Anterior cingulate cortex (tissue), 58 donors: ENCODE measurements around the gene WNT7B.

ENCODE experiments used
- DNase-seq, 58 donors: peaks; one replicate each; lab custom pipeline; 2025; lab: John Stamatoyannopoulos, UW

WNT7B gene

DNA sequence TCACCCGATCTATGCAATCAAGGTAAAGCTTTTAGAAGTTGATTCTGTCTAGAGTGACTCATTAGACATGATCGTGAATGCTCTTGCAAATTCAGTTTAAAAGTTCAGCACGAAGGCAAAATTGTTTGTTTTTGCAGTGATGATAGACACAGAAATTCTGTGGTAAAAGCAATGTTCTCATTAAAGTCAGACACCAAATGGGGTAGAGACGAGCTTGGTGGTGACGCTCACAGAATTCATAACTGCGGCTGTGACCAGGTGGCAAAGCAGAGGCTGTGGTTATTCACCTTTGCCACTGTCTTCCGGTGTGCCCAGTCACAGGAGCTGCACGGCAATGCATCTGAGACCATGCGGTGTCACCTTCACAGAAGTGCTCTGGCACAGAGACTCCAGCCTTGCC, 83.4 kb downstream of the WNT7B start:
- DNase-seq = no peak

DNA sequence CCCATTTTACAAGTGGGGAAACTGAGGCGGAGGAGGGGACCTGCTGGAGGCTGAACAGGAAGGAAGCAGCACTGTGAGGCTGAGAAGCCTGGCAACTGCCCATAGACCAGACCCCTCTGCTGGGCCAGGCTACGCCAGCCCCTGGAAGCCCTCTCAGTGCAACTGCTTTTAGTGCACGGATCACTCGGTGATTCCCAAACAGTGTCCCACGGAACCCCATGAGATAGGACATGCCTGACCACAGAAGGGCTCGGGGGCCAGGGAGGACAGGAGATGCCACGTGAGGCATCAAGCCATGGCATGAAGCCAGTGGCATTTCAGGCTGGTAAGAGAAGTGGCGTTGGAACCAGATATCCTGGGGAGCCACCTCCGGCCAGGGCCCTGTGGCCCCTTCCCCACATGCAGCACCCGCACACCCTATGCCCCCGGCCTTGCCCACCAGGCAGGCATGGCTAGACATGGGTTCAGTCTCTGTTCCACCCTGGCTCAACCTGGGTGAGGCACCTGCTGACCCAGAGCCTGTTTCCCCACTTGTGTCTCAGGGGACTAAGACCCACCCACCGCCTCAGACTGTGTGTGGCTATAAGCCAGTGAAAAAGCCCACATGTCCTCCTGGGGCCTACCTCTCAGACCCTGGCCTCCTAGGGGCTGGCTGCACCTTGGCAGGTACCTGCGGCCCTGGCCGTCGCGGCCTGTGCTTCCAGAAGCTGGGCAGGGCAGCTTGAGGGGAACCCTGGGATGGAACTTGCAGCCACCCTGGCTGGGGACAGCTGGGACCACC, 84.1 kb downstream of the WNT7B start:
- no peak for DNase-seq

DNA sequence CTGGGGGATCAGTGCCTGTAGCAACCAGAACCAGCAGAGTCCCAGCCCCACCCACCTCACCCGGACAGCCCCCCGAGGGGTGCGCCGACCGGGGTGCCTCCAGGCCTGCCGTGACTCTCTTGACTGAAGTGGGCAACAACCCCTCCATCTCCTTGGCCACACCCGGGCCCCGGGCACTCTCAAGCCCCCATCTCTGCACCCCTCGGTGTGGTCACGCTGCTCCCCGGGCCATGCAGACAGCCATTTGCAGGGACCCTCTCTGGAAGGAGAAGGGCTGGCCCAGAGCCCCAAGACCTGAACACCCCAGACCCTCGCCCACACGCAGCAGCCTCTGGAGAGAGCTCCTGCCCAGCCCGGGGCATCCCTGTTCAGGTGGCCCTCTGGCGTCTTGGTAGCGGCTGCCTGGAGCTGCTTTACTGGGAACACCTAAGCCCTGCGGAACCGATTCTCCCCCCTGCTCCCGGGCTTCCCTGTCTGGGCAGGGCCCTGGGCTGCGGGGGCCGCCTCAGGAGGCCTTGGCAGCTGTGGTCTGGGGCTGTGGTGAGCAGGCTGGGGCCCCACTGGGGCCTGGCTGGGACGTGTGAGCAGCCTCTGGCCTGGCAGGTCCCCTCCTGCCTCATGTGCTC, 84.9 kb downstream of the WNT7B start:
- no peak for DNase-seq

DNA sequence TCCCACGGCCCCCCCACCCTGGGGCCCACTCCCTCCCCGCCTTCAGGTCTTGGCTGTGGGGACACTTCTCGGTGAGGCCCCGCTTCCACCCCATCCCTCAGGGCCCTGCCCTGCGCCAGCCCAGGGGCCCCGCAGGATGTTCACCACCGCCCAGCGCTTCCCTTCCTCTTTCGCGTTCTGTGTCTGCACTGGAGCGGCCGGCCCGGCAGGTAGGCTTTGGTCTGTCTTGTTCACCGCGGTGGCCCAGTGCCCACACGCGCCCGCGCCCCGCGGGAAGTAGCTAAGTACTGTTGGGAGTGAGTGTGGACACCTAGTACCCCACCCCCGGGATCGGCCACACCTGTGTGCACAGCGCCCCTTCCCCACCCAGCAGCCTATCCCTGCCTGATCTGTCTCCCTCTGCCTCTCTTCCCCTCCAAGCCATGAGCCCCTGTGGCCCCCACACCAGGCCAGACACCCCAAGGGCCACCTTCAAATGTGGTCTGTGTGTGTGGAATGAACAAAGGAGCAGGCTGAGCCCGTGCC, 85.4 kb downstream of the WNT7B start:
- no peak for DNase-seq

DNA sequence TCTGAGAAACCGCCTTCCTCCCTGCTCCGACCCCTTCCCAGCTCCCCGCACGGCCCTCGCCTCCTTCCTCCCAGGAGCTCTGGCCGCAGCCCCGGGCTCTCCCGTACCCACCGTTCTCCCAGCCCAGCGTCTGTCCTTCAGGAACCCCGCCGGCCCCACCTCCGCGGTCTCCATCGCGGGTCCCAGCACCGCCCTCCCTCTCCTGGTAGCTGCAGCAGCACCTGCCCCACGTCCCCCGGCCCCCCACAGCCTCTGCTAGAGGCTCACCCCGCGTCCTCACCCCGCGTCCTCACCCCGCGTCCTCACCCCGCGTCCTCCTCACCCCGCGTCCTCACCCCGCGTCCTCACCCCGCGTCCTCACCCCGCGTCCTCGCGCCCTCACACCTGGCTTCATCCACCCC, 85.9 kb downstream of the WNT7B start:
- no peak for DNase-seq

DNA sequence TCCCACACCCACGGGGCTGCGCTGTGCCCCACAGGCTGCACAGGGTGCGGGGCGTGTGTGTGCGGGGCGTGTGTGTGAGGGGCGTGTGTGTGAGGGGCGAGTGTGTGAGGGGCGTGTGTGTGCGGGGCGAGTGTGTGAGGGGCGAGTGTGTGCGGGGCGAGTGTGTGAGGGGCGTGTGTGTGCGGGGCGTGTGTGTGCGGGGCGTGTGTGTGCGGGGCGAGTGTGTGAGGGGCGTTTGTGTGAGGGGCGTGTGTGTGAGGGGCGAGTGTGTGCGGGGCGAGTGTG, 86.7 kb downstream of the WNT7B start:
- no peak for DNase-seq

DNA sequence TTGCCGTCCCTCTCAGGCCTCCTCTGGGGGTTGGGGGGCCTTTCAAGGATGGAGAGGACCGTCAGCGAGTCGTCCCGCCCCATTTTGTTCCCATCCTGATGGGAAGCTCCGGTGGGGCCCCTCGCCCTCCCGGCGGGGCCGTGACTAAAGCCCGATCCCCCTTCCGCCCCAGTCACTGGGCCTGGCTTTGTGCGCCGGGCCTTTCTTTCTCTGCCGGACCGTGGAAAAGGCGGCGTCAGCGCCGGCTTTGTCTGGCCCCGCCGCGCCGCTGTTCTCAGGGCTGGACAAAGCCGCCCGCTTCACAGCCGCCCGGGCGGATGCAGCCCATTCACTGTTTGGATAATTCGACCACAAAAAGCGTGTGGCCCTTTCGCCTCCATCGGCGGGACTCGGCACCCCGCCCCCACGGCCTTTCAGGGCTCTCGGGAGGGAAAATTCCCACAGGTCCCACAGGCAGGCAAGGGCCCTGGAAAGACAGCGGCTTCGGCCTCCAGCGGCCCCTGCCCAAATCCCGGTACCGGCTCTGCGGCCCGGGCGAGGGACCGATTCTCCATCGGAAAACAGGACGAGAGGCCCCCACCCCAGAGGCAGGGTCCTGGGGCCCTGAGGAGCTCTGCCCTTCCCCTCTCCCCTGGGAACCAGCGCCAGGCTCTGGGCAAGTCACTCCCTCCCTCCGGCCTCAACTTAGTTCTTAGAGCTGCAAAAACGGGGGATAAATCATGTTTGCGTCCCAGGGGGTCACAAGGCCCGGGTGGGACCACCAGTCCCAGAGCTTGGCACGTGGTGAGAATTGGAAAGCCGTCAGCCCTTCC, 87.2 kb downstream of the WNT7B start:
- peak in 19 of 58 donors; percentile 4 to 54 (median 36) for DNase-seq

DNA sequence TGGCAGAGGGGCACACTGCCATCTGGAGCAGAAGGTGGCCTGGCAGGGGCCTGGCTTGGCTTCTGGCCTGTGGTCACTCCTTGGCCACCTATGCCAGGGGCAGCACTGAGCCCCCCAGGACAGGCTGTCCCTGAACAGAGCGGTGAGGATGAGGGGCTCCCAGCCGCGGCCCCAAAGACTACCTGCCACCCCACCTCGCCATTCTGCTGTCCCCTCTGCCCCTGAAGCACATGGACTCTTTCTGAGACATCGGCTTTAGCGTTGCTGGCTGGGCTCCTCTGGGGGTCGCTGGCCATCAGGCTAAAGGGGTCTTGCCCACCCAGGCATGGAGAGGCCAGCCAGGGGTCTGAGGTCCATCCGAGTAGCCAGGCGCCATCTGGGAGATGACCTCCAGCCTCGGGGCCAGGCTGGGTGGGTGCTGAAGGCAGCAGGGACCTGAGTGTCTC, 87.8 kb downstream of the WNT7B start:
- DNase-seq = no peak

DNA sequence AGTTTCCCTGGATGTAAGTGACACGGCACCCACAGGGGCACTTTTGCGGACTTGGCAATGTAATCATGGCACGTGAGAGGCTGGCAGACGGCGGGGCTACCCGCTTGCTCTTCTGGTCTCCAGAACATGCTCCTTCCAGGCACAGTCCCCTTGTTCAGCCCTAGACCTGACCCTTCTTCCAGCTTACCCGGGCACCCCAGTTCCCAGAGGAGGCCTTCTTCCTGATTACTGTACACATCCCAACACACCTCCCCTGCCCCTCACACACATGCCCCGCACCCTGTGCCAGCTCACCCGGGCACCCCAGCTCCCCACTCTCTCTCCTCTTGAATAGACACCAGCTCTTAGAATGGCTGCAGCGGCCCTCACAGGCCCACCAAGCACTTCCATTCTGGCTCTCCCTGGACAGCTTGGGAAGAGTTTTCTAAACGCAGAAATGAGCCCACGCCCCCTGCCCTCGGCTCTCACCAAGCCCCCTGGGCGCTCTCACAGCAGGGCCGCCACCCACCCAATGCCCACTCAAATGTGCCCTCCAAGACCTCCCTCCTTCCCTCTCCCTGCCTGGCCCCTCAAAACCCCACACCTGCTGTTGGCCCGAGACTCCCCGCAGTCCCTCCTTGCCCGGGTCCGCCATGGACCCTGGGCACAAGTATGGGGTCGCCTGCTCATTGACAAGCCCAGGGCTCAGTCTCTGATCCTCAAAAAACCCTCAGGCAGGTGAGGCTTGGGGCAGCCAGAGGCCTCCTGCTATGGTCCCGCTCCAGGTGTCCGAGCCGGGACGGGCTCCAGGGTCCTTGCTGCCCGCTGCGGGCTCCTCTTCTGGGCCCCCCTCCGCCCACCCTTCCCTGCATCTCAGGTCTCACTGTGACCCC, 88.5 kb downstream of the WNT7B start:
- no peak for DNase-seq

DNA sequence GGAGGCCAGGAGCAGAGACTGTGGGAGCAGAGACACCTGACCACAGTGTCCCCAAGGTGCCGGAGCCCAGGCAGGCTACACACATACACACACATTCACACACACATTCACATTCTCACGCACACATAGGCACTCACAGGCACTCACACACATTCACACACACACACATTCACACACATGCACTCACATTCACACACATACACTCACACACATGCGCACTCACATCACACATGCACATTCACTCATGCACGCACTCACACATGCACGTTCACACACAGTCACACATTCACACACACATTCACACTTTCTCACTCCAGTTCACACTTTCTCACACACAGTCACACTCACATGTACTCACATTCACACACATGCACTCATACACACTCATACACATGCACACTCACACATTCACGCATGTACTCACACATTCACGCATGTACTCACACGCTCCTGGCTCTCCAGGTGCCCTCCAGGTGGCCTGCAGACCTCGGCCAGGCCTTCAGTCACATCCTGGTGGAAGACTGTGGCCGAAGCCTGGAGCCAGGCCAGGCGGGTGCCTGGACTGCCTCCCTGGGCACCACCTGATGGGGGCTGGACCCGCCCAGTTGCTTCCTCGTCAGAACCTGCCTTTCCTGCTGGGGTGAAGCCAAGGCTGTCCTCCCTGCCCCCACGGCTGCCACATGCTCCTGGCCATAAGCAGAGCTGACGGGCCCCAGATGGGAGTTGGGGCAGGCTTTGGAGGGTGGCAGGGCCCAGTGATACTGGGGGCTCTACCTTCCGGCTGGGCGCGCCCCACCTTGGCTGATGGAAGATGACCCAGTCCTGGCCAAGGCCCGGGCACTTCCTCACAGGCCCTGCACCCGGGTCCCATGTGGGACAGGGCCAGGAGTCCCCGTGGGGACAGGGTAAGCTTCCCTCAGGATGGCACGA, 89.5 kb downstream of the WNT7B start:
- no peak for DNase-seq

DNA sequence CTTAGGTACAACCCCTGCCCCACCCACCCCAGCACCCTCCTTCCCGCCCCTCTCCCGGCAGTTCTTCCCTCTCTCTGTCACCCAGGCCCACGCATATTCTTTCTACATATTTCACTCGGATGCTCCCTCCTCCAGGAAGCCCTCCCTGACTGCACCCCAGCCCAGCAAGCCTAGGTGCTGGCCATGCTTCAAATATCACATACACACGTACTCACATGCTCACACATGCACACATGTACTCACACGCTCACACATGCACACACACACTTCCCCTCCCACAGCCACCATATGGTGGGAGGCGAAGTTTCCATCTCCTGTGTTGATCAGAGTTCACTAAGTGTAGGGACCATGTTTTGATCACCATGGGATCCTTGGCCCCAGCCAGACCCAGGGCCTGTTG, 90.4 kb downstream of the WNT7B start:
- no peak for DNase-seq

DNA sequence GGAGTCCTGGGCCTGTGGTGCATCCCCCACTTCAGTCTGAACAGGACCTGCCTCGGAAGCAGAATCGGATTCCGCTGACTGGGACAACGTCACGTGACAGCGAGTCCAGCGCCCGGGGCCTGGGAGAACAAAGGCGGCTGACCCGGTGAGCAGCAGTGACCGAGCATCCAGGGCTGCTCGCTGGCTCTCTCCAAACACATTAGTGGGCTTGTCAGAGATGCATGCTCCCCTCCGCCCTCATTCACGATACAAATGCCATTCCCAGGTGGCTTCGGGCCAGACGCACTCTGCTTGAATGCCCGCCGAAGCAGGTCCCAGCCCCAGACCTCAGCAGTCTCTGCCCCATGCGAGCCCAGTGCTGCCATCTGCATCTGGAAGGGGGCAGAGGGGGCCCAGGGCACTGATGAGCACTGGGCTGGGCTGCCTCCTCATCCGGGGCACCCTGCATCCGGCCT, 91.0 kb downstream of the WNT7B start:
- peak in 27 of 58 donors; percentile 13 to 61 (median 32) for DNase-seq

DNA sequence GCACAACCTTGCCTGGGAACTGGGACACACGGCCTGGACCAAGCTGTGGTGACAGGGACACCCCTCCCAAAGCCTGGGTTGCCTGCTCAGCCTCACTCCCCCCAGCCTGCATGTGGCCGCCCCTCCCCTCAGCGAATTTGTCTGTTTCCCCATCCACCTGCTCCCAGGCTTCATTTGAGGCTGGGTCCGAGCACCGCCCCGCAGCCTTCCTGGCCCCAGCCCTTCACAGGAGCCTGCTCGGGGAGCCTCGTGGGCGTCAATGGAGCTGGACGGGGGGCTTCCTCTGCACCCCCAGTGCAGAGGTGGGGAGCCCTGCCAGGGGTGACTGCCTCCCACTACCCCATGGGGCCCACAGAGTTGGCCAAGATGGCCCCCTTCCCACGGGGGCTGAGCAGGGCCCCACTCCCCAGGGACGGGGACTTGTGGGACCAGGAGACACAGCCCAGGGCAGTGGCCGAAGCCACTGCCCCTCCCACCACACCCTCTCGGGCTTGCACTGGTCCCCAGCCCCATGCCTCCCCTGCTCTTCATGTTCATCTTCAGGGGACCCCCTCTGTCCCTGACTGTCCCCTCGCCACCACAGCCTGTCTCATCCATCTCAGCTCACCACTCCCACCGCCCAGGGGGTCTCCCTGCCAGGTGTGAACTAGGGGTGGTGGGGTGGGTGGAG, 91.7 kb downstream of the WNT7B start:
- no peak for DNase-seq

DNA sequence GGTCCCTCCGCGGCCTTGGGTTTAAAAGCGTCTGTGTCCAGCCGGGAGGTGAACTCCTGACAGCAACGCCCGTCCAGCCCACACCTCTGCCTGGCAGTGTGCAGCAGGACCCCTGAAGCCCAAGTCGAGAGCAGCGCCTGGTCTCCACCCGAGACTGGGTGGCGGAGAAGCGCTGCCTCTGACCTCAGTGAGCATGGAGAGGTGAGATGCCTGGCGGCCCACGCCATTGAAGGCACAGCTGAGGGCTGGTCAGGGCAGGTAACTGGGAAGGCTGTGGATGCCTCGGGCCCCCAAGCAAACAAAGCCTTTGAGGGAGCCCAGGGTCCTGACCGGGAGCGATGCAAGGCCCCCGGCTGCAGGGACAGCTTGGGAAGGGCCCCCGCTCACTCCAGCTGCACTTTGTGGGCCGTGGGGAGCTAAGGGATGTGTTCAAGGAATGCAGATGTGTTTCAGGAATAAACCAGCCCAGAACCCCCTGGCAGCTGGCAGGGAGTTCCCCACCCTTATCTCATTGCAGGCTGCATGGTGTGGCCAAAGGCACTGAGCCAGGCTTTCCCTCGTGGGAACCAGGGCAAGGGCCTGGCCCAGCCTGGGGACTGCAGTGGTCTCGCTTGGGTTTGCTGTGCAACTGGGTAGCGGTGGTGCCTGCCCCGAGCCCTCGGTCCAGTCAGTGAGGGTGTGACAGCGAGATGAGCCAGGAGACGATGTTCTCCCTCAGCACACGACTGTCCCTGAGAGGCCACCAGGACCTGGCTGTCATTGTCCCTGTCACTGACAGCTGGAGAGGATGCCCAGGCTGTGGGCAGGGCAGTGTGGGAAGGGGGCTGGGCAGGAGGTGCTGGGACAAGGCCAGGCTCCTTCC, 92.5 kb downstream of the WNT7B start:
- no peak for DNase-seq

DNA sequence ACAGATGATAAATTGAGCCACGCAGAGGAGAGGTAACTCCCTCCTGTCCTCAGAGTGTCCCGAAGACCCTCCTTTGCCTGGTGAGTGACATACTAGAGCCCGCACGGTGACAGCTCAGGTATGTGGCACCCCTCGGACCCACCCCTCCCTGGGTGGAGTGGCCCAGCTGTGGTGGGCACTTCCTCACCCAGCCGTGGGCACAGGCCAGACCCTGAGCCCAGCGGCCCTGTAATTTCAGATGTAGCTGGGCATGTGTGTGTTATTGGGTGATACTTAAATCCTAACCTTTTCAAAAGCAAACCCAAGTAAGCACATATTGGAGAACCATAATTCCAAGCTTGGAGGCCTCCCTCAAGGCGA, 93.2 kb downstream of the WNT7B start:
- DNase-seq = no peak

DNA sequence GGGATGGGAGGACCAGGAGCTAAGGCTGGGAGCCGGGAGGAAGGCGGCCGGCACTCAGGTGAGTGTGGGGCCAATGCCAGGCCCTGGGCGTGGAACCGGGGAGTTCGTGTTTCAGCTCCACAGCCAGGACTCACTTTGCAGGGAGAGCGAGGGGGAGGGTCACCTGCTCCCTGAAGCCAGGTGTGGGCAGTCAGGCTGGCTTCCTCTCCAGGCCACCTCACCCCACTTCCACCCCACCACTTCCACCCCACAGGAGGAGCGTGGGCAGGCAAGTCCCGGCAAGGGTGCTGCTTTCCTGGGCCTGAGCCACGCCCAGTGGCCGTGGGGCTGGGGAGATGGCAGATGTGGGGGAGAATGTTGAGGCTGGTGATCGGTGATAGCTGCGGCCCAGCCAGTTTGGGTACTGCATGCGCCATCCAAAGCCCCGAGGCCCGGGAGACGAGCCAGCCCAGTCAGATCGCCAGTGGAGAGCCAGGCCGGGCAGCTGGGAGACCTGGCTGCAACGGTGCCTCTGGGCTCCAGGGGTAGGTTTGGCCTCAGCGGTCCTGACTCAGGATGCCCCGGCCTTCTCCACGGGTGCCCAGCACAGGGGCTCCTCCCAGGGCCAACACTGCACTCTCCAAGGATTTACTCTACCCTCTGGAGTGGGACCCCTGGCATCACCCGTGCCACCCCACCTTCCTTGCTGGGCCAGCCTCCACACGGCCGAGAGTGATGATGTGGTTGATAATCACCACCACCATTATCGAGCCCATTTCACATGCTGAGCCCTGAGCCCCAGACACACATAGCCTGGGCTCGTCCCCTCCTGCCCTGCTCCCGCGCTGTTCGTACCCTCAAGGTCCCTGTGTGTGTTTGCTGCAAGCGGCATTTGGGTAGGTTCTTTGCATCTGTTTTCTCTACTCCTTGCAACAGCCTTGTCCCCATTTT, 93.8 kb downstream of the WNT7B start:
- peak in 5 of 58 donors; percentile 17 to 41 (median 25) for DNase-seq

DNA sequence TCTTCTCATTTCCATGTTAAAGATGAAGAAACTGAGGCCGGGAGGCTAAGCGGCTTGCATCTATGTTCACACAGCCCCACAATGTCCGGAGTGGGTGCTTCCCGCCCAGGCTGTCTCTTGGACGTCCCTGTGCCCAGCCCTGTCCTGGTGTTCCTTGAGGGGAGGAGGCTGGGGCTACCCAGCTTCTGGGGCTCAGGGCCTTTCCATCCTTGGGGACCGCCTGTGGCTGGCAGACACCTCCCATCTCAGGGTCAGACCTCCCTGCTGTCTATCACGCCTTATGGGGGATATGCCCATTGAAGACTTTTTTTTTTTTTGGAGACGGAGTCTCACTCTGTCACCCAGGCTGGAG, 95.5 kb downstream of the WNT7B start:
- DNase-seq = no peak
